Measurements from ENCODE around the gene ASXL2.

DNA sequence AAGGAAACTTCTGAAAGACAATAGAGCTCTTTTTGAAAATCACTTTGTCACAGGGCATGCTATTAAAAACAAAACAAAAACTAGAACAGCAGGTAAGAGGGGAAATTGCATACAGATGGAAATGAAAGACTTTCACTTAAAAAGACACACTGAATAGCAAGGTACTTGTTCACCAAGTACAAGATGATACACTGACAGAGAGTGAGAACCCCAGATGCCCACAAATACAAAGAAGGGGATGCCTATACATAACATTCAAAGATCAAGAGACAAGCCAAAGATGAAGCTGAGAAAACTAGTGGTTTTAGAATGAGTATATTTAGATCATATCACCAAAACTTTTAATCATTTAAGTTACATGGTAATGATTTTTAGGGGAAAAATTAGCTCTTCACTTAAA is 60.7 kb downstream of the ASXL2 start:
- TF ChIP-seq, protein P1, sequence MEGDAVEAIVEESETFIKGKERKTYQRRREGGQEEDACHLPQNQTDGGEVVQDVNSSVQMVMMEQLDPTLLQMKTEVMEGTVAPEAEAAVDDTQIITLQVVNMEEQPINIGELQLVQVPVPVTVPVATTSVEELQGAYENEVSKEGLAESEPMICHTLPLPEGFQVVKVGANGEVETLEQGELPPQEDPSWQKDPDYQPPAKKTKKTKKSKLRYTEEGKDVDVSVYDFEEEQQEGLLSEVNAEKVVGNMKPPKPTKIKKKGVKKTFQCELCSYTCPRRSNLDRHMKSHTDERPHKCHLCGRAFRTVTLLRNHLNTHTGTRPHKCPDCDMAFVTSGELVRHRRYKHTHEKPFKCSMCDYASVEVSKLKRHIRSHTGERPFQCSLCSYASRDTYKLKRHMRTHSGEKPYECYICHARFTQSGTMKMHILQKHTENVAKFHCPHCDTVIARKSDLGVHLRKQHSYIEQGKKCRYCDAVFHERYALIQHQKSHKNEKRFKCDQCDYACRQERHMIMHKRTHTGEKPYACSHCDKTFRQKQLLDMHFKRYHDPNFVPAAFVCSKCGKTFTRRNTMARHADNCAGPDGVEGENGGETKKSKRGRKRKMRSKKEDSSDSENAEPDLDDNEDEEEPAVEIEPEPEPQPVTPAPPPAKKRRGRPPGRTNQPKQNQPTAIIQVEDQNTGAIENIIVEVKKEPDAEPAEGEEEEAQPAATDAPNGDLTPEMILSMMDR (IDR thresholded peaks at IDR 0.05): no peak
- no peak for TF ChIP-seq POLR2A (IDR thresholded peaks at IDR 0.05)
- no peak for TF ChIP-seq POLR2AphosphoS5 (IDR thresholded peaks at IDR 0.05)

All from gastroesophageal sphincter (tissue), 3 donors.